Measurements from ENCODE around the gene CRYBG1. TPM values are rescaled to one million over a fixed set of nuclear protein-coding genes. Genes with fewer than 3 reads are reported as not detected.

Gene CRYBG1
- total and polyA plus RNA-seq, 2 donors, result 6.6 to 32.4 TPM

- Histone ChIP-seq H3K36me3 (ENCODE audit: insufficient read depth) (peaks cover 5% of the 10 kb centered on the region), H3K27ac (ENCODE audit: low read depth) (no peak overlapping the region), H3K4me1 (ENCODE audit: insufficient read depth) (no peaks in the 10 kb centered on the region), H3K4me3 (ENCODE audit: low read depth, low read length) (no peak overlapping the region)
- DNase-seq (ENCODE audit: extremely low spot score), result no peak
- WGBS, result 93% methylated on average over 1 of the region's 1 CpG
Measured at GRCh38 chr6:106530026-106530425, 169.5 kb downstream of the CRYBG1 start.

- no peak overlapping the region for H3K4me3 ChIP-seq (ENCODE audit: low read depth, low read length)
- H3K36me3 ChIP-seq (ENCODE audit: insufficient read depth), result peaks cover 5% of the 10 kb centered on the region
- WGBS, result 89% methylated on average over 1 of the region's 1 CpG
- H3K4me1 ChIP-seq (ENCODE audit: insufficient read depth), result no peaks in the 10 kb centered on the region
- no peak overlapping the region for H3K27ac ChIP-seq (ENCODE audit: low read depth)
- DNase-seq (ENCODE audit: extremely low spot score), result no peak
Measured at GRCh38 chr6:106530502-106530901, 170.0 kb downstream of the CRYBG1 start.

DNA sequence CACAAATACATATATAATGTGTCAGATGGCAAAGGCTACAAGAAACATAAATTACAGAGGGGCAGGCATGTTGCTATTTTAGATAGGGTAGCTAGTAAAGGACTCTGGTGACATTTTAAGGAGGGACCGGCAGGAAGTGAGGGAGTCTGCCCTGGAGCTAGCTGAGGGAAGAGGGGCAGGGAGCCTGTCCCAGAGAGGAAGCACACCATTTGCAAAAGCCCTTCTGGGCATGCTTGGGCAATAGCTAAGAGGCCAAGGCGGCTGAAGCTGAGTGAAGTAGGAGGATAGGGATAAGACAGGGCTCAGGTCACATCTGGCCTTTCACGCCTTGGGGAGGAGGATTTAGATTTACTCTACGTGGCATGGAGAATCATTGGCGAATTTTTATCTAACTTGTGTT lies 172.5 kb downstream of the CRYBG1 start:
- WGBS, result 73% methylated on average over 5 of the region's 5 CpGs
- Histone ChIP-seq H3K27ac (ENCODE audit: low read depth) (no peak overlapping the region), H3K4me1 (ENCODE audit: insufficient read depth) (no peaks in the 10 kb centered on the region), H3K36me3 (ENCODE audit: insufficient read depth) (peaks cover 4% of the 10 kb centered on the region), H3K4me3 (ENCODE audit: low read depth, low read length) (no peak overlapping the region)
- DNase-seq (ENCODE audit: extremely low spot score), result no peak

- H3K4me1 ChIP-seq (ENCODE audit: insufficient read depth), result no peaks in the 10 kb centered on the region
- no peak overlapping the region for H3K27ac ChIP-seq (ENCODE audit: low read depth)
- no peak overlapping the region for H3K4me3 ChIP-seq (ENCODE audit: low read depth, low read length)
- DNase-seq (ENCODE audit: extremely low spot score), result no peak
- H3K36me3 ChIP-seq (ENCODE audit: insufficient read depth), result peaks cover 4% of the 10 kb centered on the region
- WGBS, result 58% methylated on average over 1 of the region's 1 CpG
Measured at GRCh38 chr6:106534004-106534403, 173.5 kb downstream of the CRYBG1 start.

GRCh38 chr6:106534564-106534982 lies 174.1 kb downstream of the CRYBG1 start:
- Histone ChIP-seq H3K27ac (ENCODE audit: low read depth) (no peak overlapping the region), H3K36me3 (ENCODE audit: insufficient read depth) (peaks cover 4% of the 10 kb centered on the region), H3K4me1 (ENCODE audit: insufficient read depth) (no peaks in the 10 kb centered on the region), H3K4me3 (ENCODE audit: low read depth, low read length) (no peak overlapping the region)
- WGBS, result 72% methylated on average over 2 of the region's 2 CpGs
- DNase-seq (ENCODE audit: extremely low spot score), result no peak

DNA sequence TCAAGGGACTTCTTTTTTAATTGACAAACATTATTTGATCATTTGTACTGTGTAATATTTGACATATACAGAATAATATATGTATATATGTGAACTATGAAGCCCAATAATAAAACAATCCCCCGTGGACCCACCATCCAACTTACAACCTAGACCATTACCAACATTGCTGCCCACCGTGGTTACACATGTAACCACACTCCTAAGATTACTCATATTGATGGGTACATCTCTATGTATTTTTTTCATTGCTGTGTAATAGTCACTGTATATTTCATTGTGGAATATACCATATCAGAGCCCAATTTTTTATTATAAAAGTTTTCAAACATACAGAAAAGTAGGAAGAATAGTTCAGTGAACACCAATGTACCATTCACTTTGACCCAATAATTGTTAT lies 174.5 kb downstream of the CRYBG1 start:
- peaks cover under 1% of the 10 kb centered on the region for H3K4me1 ChIP-seq (ENCODE audit: insufficient read depth)
- H3K4me3 ChIP-seq (ENCODE audit: low read depth, low read length), result no peak overlapping the region
- H3K36me3 ChIP-seq (ENCODE audit: insufficient read depth), result peaks cover 4% of the 10 kb centered on the region
- H3K27ac ChIP-seq (ENCODE audit: low read depth), result no peak overlapping the region
- no peak for DNase-seq (ENCODE audit: extremely low spot score)
- WGBS, result 87% methylated on average over 2 of the region's 2 CpGs

DNA sequence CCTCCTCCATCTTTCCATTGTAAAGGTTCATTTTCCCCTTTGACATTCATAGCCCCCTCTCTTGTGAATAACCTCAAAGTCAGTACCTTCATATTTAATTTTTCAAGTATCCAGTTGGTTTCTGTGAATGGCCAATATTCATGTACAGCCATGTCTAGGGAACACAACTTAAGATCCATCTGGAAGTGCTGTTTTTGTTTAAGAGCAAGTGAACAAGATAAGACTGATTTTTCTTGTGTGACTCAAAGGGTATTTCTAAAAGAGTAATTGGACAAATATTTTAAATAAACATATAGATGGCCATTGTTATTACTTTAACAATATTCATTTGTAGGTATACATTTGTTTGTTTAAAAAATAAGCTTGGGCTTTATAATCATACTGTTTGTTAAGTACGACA lies 175.8 kb downstream of the CRYBG1 start:
- H3K4me3 ChIP-seq (ENCODE audit: low read depth, low read length), result no peak overlapping the region
- no peak for DNase-seq (ENCODE audit: extremely low spot score)
- H3K4me1 ChIP-seq (ENCODE audit: insufficient read depth), result peaks cover 2% of the 10 kb centered on the region
- H3K36me3 ChIP-seq (ENCODE audit: insufficient read depth), result peaks cover 2% of the 10 kb centered on the region
- 85% methylated on average over 1 of the region's 1 CpG for WGBS
- no peak overlapping the region for H3K27ac ChIP-seq (ENCODE audit: low read depth)

DNA sequence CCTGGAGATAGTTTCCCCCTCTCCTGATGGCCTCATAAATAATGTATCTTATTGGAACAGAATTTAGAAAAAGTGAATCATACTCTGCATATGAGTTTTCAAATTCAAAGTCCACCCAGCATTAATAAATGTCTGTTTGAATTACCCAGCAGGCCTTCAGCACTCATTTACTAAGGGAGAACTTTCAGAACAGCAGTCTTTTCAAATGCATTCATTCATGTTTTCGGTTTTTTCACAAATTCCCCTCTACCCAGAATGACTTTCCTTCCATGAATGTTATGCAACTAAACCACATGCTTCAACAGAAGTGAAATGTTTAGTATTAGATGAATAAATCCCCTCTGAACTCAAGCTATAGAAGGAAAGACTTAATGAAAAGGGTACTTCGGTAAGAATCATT lies 176.3 kb downstream of the CRYBG1 start:
- H3K4me3 ChIP-seq (ENCODE audit: low read depth, low read length), result no peak overlapping the region
- 78% methylated on average over 2 of the region's 2 CpGs for WGBS
- no peak for DNase-seq (ENCODE audit: extremely low spot score)

GRCh38 chr6:106537662-106538061 lies 177.1 kb downstream of the CRYBG1 start:
- Histone ChIP-seq H3K4me3 (ENCODE audit: low read depth, low read length) (no peak overlapping the region), H3K36me3 (ENCODE audit: insufficient read depth) (peaks cover 1% of the 10 kb centered on the region), H3K4me1 (ENCODE audit: insufficient read depth) (peaks cover 2% of the 10 kb centered on the region), H3K27ac (ENCODE audit: low read depth) (no peak overlapping the region)
- WGBS, result 79% methylated on average over 8 of the region's 8 CpGs
- DNase-seq (ENCODE audit: extremely low spot score), result no peak

More for the DNA sequence above, 176.3 kb downstream of the CRYBG1 start:
- H3K27ac ChIP-seq (ENCODE audit: low read depth), result no peak overlapping the region
- peaks cover 2% of the 10 kb centered on the region for H3K4me1 ChIP-seq (ENCODE audit: insufficient read depth)
- H3K36me3 ChIP-seq (ENCODE audit: insufficient read depth), result peaks cover 1% of the 10 kb centered on the region

- DNase-seq (ENCODE audit: extremely low spot score), result no peak
- peaks cover 2% of the 10 kb centered on the region for H3K4me1 ChIP-seq (ENCODE audit: insufficient read depth)
- no peak overlapping the region for H3K4me3 ChIP-seq (ENCODE audit: low read depth, low read length)
- no peak overlapping the region for H3K27ac ChIP-seq (ENCODE audit: low read depth)
- peaks cover 1% of the 10 kb centered on the region for H3K36me3 ChIP-seq (ENCODE audit: insufficient read depth)
- WGBS, result 35% methylated on average over 1 of the region's 1 CpG
Measured at GRCh38 chr6:106538145-106538544, 177.6 kb downstream of the CRYBG1 start.

GRCh38 chr6:106539936-106540335 lies 179.4 kb downstream of the CRYBG1 start:
- 76% methylated on average over 9 of the region's 9 CpGs for WGBS
- Histone ChIP-seq H3K4me3 (ENCODE audit: low read depth, low read length) (no peak overlapping the region), H3K27ac (ENCODE audit: low read depth) (no peak overlapping the region), H3K36me3 (ENCODE audit: insufficient read depth) (peaks cover 1% of the 10 kb centered on the region), H3K4me1 (ENCODE audit: insufficient read depth) (peaks cover 2% of the 10 kb centered on the region)
- no peak for DNase-seq (ENCODE audit: extremely low spot score)

- DNase-seq (ENCODE audit: extremely low spot score), result no peak
- no peak overlapping the region for H3K27ac ChIP-seq (ENCODE audit: low read depth)
- peaks cover 1% of the 10 kb centered on the region for H3K36me3 ChIP-seq (ENCODE audit: insufficient read depth)
Measured at GRCh38 chr6:106540432-106540831, 179.9 kb downstream of the CRYBG1 start.

GRCh38 chr6:106540907-106541306 lies 180.4 kb downstream of the CRYBG1 start:
- DNase-seq (ENCODE audit: extremely low spot score), result no peak
- peaks cover 1% of the 10 kb centered on the region for H3K36me3 ChIP-seq (ENCODE audit: insufficient read depth)
- no peak overlapping the region for H3K27ac ChIP-seq (ENCODE audit: low read depth)
- 75% methylated on average over 6 of the region's 6 CpGs for WGBS
- peaks cover 2% of the 10 kb centered on the region for H3K4me1 ChIP-seq (ENCODE audit: insufficient read depth)
- no peak overlapping the region for H3K4me3 ChIP-seq (ENCODE audit: low read depth, low read length)

More at GRCh38 chr6:106540432-106540831, 179.9 kb downstream of the CRYBG1 start:
- H3K4me3 ChIP-seq (ENCODE audit: low read depth, low read length), result no peak overlapping the region
- H3K4me1 ChIP-seq (ENCODE audit: insufficient read depth), result peaks cover 2% of the 10 kb centered on the region

GRCh38 chr6:106546261-106546690 lies 185.8 kb downstream of the CRYBG1 start:
- H3K36me3 ChIP-seq (ENCODE audit: insufficient read depth), result peaks cover 3% of the 10 kb centered on the region
- H3K27ac ChIP-seq (ENCODE audit: low read depth), result peak overlapping the region; percentile 16
- no peak overlapping the region for H3K4me3 ChIP-seq (ENCODE audit: low read depth, low read length)
- H3K4me1 ChIP-seq (ENCODE audit: insufficient read depth), result peaks cover 2% of the 10 kb centered on the region
- DNase-seq (ENCODE audit: extremely low spot score), result no peak
- 59% methylated on average over 2 of the region's 2 CpGs for WGBS

Data from urinary bladder (tissue), 4 donors.